ENCODE results near the gene METTL1. TPM values are rescaled to one million over a fixed set of nuclear protein-coding genes. Genes with fewer than 3 reads are reported as not detected.
A peak's percentile ranks its signal among the peaks of the same experiment; 100 is the strongest.
"Not testable (repeated sequence)": the region's sequence is repeated elsewhere in the genome, so short reads cannot be mapped to it uniquely, and the experiment has no call there.

METTL1 gene
- polyA plus RNA-seq, 5 donors: 26.2 to 41.1 (median 31.3) TPM

DNA sequence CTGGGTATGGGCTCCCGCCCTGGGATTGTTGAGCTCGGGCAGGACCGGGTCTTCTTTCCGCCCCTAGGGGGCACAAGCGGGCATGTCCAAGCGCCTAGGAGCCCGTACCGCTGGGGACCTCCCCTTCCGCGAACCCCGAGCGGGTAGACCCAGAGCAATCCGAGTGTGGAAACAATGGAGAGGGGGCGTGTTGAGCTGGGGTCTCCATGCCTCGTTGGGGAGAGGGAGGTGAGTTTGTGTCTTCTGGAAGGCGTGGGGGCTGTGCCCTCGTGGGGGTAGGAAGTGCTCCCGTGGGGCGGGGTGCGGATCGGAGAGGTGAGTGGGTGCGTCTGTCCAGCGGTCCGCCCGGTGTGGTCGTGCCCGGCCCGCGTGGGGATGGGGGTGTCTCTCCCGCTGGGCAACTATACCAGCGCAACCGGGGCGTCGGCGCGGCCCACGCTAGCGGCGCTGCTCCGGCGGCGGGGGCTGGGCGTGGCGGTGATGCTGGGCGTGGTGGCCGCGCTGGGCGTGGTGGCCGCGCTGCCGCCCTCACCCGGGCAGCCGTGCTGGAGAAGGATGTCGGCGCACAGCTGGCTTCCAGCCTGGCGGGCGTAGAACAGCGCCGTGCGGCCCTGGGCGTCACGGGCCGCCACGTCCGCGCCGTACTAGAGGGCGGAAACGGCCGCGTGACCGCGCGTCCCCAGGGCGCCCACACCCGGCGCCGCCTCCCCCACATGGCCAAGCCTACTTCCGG is 45.6 kb downstream of the METTL1 start:
- peak; percentile 54 to 67 for DNase-seq

DNA sequence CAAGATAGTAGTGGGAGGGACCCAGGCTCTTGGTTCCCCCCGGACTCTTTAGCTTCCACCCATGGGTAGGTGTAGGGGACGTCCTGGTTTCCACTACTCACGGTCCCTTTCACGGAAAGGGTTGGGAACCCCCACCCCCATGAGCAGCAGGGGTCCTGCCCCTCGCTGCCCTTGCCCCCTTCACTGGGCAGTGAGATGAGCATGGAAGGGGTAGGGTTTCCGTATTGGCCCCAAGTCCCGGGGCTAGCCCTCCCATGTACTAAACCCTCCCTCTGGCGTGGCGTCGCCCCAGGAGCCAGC is 46.1 kb downstream of the METTL1 start:
- no peak for DNase-seq

DNA sequence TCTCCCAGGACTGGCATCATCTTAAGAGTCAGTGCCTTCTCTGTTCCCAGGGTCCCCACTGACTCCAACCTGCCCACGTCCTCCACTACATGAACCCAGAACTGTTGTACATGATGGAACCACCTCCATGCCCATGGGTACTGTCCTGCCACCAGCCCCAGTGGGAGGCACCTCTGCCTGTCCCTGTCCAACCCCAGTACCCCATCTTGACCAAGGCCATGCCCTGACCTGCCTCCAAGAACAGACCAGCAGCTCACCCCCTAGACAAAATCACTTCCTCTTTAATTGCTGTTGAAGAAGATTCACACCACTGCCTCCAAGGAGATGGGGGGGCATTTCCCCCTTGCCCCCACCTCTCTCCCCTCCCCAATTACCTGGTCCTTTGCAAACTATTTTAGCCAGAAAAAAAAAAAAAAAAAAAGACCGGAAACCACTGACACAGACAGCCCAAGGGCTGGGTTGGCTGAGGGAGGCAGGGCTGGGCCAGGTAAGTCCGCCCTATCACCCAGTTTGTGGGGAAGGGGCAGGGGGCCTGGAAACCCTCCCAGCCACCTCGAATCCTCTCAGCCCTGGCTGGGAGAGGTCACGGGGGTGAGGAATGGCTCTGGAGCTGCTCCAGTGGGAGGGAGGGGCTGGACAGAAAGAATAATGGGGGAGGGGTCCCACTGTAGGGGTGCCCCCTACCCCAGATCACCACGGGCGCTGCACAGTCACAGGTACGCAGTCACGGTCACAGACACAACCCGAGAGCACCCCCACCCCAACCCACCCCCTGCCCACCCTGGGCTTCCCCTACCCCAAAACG is 46.8 kb downstream of the METTL1 start:
- DNase-seq: no peak

DNA sequence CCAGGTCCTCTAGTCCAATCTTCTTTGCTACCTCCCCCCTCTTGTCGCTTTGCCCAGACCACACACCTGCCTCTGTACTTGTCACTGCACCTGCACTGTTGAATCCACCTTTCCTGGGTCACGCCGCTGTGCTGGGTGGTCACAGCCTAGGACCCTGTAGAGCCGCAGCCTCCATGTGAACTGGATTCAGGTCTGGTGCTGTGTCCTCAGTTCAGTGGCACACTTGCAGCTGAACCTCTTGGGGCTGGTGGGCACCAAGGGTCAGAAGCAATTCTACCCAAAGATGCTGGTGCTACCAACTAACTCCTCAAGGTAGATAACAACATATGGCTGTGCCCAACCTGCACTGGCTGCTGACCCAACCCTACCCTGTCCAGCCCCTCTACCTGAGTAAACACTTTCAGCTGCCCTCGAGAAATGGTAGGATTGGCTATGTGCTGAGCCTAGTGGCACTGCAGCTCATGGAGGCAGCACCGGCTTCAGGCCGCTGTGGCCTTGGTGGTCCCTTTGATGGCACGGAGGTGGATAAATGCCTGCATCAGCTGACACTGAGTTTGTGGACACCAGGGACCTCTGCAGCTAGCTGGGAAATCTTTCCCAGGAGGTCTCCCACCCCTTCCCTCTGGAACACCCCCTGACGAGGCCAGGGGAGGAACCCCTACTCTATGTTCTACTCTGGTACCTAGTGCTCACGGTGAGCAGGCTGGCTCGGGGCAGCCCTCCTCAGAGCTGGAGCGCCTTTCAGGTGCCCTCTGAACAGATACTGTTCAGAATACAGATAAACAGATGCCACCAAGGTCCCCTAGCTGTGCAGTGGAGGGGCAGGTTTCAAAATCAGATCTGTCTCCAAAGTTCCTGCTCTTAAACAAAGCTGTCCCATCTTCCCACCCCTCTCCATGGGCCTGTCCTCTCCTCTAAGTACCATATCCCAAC is 47.6 kb downstream of the METTL1 start:
- DNase-seq: no peak

DNA sequence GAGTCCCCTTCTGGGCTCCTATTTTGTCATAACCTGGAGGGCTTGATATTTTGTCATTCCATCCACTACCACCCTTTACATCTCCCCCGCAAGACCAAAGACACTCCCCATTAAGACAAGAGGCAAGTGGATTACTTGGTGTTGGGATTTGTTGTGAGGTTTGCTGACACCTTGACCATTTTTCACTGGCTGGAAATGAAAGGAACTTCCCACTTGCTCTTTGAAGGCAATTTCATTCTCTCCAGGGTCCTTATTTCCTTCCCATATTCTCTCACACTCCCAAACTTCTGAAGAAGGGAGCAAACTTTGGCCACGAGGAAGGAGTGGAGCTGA is 48.3 kb downstream of the METTL1 start:
- DNase-seq: no peak

DNA sequence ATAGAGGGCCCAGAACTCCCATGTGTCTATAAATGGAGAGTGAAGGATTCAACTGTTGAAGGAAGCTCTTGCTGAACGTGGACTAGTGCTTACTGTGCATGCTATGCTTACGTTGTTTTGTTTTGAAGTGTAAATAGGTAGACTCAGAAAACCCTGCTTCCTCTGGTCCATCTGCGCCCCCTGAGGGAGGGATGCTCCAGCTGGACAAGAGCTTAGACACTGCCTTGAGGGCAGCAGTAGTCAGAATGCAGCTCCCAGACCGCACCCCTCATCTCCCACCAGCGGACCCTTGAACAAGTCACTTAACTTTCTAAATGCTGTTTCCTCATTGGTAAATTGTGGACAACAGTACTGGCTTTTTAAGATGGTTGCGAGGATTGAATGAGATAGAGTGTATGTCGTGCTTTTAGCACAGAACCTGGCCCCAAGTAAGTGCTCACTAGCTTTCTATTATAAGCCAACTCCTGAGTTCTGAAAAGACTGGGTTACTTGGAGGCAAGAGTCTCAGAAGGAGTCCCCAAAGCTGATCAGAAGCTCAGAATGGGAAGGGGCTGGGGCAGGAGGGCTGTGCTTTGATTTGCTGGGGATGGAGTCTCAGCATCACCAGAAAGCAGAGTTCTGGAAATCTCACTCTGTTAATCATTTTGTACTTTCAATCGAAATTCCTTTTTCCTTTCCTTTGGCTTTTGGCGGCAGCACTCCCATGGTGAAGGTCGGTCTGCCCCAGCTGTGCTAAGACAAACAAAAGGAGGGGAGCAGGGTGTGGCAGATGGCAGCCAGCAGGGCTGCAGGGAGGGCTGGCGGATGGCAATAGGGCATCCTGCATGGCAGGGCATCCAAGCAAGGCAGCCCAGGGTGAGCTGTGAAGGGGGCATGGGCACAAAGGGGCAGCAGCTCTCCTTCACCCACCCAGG is 48.9 kb downstream of the METTL1 start:
- no peak for DNase-seq

DNA sequence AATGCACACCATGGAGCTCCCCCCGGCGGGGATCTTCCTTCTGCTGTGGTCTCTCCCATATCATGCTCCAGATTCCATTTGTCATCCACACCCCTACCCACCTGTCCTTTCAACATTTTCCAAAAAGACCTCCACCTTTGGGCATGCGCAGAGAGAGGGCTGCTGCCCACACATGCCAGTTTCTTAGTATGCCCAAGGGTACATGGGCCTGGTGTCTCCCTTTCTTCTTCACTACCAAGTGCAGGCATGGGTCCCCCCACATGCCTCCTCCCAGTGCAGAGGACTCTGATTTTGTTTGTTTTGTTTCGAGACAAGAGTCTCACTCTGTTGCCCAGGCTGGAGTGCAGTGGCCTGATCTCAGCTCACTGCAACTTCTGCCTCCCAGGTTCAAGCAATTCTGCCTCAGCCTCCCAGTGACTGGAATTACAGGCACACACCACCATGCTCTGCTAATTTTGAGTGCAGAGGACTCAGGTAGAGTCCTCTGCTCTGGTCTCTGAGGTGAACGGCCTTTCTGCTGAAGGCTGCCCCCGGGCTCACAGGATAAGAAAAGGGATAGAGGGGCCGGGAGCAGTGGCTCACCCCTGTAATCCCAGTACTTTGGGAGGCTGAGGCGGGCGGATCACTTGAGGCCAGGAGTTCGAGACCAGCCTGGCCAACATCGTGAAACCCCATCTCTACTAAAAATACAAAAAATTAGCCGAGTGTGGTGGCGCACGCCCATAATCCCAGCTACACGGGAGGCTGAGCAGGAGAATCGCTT is 49.9 kb downstream of the METTL1 start:
- DNase-seq: not testable (repeated sequence)

DNA sequence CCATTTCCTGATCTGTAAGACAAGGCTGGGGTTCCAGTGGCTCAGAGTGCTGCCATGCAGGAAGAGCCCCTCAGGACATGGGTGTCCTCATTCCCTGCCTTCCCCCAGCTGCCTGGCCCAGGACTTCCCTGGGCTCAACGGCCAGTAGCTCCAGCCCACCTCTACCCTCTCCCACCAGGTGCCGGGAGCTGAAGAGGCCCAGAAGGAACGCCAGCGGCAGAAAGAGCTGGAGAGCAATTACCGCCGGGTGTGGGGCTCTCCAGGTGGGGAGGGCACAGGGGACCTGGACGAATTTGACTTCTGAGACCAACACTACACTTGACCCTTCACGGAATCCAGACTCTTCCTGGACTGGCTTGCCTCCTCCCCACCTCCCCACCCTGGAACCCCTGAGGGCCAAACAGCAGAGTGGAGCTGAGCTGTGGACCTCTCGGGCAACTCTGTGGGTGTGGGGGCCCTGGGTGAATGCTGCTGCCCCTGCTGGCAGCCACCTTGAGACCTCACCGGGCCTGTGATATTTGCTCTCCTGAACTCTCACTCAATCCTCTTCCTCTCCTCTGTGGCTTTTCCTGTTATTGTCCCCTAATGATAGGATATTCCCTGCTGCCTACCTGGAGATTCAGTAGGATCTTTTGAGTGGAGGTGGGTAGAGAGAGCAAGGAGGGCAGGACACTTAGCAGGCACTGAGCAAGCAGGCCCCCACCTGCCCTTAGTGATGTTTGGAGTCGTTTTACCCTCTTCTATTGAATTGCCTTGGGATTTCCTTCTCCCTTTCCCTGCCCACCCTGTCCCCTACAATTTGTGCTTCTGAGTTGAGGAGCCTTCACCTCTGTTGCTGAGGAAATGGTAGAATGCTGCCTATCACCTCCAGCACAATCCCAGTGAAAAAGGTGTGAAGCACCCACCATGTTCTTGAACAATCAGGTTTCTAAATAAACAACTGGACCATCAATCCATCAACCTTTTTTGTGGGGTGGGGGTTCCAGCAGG is 51.0 kb downstream of the METTL1 start:
- DNase-seq: no peak

DNA sequence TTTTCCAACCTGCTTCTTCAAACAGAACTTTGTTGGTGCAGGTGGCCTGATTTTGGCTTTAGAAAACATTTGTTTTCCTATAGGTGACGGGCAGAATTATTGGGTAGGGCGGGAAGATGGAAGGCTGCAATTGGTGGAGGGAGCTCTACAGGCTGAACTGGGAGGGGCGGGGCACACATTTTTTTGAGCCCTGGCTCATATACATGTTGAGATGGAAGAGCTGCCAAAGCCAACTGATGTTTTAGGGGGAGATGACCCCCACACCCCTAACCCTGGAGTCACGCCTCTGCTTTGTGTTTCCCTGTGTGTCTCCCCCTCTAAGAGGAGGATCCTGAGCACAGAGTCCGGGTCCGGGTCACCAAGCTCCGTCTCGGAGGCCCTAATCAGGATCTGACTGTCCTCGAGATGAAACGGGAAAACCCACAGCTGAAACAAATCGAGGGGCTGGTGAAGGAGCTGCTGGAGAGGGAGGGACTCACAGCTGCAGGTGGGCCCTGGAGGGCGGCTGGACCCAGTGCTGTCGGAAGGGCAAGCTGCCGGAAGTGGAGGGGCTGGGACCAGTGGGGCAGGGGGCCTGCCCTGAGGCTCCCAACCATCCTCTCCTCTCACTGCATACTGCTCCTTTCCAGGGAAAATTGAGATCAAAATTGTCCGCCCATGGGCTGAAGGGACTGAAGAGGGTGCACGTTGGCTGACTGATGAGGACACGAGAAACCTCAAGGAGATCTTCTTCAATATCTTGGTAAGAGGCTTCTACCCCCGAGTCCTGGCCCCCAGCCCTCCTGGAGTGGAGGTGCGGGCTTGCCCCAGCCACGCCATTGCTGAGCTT is 51.9 kb downstream of the METTL1 start:
- no peak for DNase-seq

DNA sequence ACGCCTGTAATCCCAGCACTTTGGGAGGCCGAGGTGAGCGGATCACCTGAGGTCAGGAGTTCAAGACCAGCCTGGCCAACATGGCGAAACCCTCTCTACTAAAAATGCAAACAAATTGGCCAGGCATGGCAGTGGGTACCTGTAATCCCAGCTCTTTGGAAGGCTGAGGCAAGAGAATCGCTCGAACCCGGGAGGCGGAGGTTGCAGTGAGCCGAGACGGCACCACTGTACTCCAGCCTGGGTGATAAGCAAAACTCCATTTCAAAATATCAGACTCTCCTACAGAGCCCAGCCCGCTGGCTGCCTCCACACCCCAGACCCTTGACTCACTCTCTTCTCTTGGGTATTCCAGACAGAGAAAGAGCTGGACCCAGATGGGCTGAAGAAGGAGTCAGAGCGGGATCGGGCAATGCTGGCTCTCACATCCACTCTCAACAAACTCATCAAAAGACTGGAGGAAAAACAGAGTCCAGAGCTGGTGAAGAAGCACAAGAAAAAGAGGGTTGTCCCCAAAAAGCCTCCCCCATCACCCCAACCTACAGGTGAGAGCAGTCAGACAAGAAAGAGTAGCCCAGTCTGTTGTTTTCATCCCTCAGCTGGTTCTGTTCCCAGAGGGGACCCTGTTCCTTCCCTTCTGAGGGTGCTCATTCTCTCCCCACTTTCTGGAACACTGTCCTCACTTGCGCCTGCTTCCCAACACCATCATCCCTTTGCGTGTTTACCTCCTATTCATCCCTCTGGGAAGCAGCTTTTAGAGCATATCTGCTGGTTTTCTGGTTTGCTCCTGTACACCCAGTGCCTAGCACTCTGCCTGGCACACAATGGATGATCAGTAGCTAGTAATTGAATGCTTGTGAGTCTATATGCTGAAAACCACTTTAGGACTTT is 53.0 kb downstream of the METTL1 start:
- no peak for DNase-seq

Other genes with a start within 250 kb of the METTL1 start
- 10 to 100 TPM; 55.7 to 78.7 (median 72.7) TPM for gene MBD6, start 249.3 kb downstream of the METTL1 start, polyA plus RNA-seq (ENCODE audit: insufficient read depth in 1 of 5, insufficient read length in 5 of 5, low replicate concordance in 1 of 5)
- 100 to 1,000 TPM; 149 to 169 (median 154) TPM for gene DCTN2, start 224.9 kb downstream of the METTL1 start, polyA plus RNA-seq (ENCODE audit: insufficient read depth in 1 of 5, insufficient read length in 5 of 5, low replicate concordance in 1 of 5)
- 1 to 10 TPM; 4.6 to 6.1 (median 5.1) TPM for gene KIF5A, start 222.1 kb downstream of the METTL1 start, polyA plus RNA-seq (ENCODE audit: insufficient read depth in 1 of 5, insufficient read length in 5 of 5, low replicate concordance in 1 of 5)
- 10 to 100 TPM; 18.1 to 22.8 (median 20.1) TPM for gene PIP4K2C, start 180.9 kb downstream of the METTL1 start, polyA plus RNA-seq (ENCODE audit: insufficient read depth in 1 of 5, insufficient read length in 5 of 5, low replicate concordance in 1 of 5)
- gene DTX3, start 167.3 kb downstream of the METTL1 start, polyA plus RNA-seq (ENCODE audit: insufficient read depth in 1 of 5, insufficient read length in 5 of 5, low replicate concordance in 1 of 5): 10 to 100 TPM; 52.7 to 65.6 (median 61.0) TPM
- 10 to 100 TPM; 38.6 to 50.4 (median 46.4) TPM for gene ARHGEF25, start 160.7 kb downstream of the METTL1 start, polyA plus RNA-seq (ENCODE audit: insufficient read depth in 1 of 5, insufficient read length in 5 of 5, low replicate concordance in 1 of 5)
- 1 to 10 TPM in 4 of 5 donors, under 1 TPM in 1; 0.82 to 1.7 (median 1.6) TPM for gene B4GALNT1, start 138.9 kb downstream of the METTL1 start, polyA plus RNA-seq (ENCODE audit: insufficient read depth in 1 of 5, insufficient read length in 5 of 5, low replicate concordance in 1 of 5)
- 100 to 1,000 TPM; 194 to 241 (median 220) TPM for gene OS9, start 78.0 kb downstream of the METTL1 start, polyA plus RNA-seq (ENCODE audit: insufficient read depth in 1 of 5, insufficient read length in 5 of 5, low replicate concordance in 1 of 5)
- 1 to 10 TPM in 1 of 5 donors, under 1 TPM in 4; 0.27 to 1.1 (median 0.61) TPM for gene AGAP2, start 33.4 kb downstream of the METTL1 start, polyA plus RNA-seq (ENCODE audit: insufficient read depth in 1 of 5, insufficient read length in 5 of 5, low replicate concordance in 1 of 5)
- 10 to 100 TPM; 68.8 to 94.6 (median 79.4) TPM for gene TSPAN31, start 27.1 kb downstream of the METTL1 start, polyA plus RNA-seq (ENCODE audit: insufficient read depth in 1 of 5, insufficient read length in 5 of 5, low replicate concordance in 1 of 5)
- 100 to 1,000 TPM; 221 to 296 (median 246) TPM for gene CDK4, start 19.8 kb downstream of the METTL1 start, polyA plus RNA-seq (ENCODE audit: insufficient read depth in 1 of 5, insufficient read length in 5 of 5, low replicate concordance in 1 of 5)
- 10 to 100 TPM; 15.6 to 22.5 (median 19.9) TPM for gene MARCHF9, start 17.0 kb downstream of the METTL1 start, polyA plus RNA-seq (ENCODE audit: insufficient read depth in 1 of 5, insufficient read length in 5 of 5, low replicate concordance in 1 of 5)
- gene CYP27B1, start 5.0 kb downstream of the METTL1 start, polyA plus RNA-seq (ENCODE audit: insufficient read depth in 1 of 5, insufficient read length in 5 of 5, low replicate concordance in 1 of 5): 1 to 10 TPM in 4 of 5 donors, under 1 TPM in 1; 0.99 to 2.5 (median 1.5) TPM
- 10 to 100 TPM; 15.6 to 18.6 (median 17.2) TPM for gene EEF1AKMT3, start 509 bp upstream of the METTL1 start, polyA plus RNA-seq (ENCODE audit: insufficient read depth in 1 of 5, insufficient read length in 5 of 5, low replicate concordance in 1 of 5)
- 10 to 100 TPM; 24.1 to 37.1 (median 35.6) TPM for gene TSFM, start 10.7 kb upstream of the METTL1 start, polyA plus RNA-seq (ENCODE audit: insufficient read depth in 1 of 5, insufficient read length in 5 of 5, low replicate concordance in 1 of 5)
- gene AVIL, start 46.6 kb upstream of the METTL1 start, polyA plus RNA-seq (ENCODE audit: insufficient read depth in 1 of 5, insufficient read length in 5 of 5, low replicate concordance in 1 of 5): 10 to 100 TPM; 10.8 to 18.6 (median 15.7) TPM
- gene CTDSP2, start 74.6 kb upstream of the METTL1 start, polyA plus RNA-seq (ENCODE audit: insufficient read depth in 1 of 5, insufficient read length in 5 of 5, low replicate concordance in 1 of 5): 100 to 1,000 TPM; 256 to 312 (median 291) TPM
- 10 to 100 TPM in 3 of 5 donors, 1 to 10 TPM in 2; 7.2 to 13.9 (median 11.4) TPM for gene ATP23, start 169.5 kb upstream of the METTL1 start, polyA plus RNA-seq (ENCODE audit: insufficient read depth in 1 of 5, insufficient read length in 5 of 5, low replicate concordance in 1 of 5)

Data from right lung (tissue), 5 donors.